ENCODE data around the gene CRADD.

DNA sequence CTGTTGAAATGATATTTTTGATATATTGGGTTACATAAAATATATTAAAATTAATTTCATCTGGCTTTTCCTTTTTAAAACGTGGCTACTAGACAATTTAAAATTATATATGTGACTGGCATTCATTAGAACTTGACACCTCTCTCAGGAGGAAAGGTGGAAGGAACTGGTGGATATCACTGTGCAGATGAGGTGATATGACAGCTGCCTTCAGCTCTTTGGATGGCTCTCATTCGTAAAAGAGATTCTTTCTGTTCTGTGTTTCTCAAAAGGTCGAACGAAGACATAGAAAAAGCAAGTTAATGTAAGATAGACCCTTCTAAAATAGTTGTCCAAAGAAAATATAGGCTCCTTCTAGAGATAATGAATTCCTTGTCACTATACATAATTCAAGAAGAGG is 36.6 kb downstream of the CRADD start:
- TF ChIP-seq MYC (IDR thresholded peaks at IDR 0.05; ENCODE audit: low read depth, low read length) (no peak), POLR2A (IDR thresholded peaks at IDR 0.05; ENCODE audit: low read depth, low read length) (no peak), POLR2AphosphoS5 (IDR thresholded peaks at IDR 0.05; ENCODE audit: insufficient read depth, low read depth, low read length) (no peak)
- TF ChIP-seq, protein P1, sequence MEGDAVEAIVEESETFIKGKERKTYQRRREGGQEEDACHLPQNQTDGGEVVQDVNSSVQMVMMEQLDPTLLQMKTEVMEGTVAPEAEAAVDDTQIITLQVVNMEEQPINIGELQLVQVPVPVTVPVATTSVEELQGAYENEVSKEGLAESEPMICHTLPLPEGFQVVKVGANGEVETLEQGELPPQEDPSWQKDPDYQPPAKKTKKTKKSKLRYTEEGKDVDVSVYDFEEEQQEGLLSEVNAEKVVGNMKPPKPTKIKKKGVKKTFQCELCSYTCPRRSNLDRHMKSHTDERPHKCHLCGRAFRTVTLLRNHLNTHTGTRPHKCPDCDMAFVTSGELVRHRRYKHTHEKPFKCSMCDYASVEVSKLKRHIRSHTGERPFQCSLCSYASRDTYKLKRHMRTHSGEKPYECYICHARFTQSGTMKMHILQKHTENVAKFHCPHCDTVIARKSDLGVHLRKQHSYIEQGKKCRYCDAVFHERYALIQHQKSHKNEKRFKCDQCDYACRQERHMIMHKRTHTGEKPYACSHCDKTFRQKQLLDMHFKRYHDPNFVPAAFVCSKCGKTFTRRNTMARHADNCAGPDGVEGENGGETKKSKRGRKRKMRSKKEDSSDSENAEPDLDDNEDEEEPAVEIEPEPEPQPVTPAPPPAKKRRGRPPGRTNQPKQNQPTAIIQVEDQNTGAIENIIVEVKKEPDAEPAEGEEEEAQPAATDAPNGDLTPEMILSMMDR (IDR thresholded peaks at IDR 0.05; ENCODE audit: extremely low read depth in 1 of 2, insufficient read depth in 1 of 2, low read depth in 1 of 2, low read length in 2 of 2), result no peak
- TF ChIP-seq, protein P2, sequence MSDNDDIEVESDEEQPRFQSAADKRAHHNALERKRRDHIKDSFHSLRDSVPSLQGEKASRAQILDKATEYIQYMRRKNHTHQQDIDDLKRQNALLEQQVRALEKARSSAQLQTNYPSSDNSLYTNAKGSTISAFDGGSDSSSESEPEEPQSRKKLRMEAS (IDR thresholded peaks at IDR 0.05; ENCODE audit: insufficient read depth, insufficient read length), result no peak
